NT2/D1 (cell line): Measurements from ENCODE around the gene KRT81.

Experiments
- DNase-seq: peaks from one replicate; pipeline ENCODE4 v3.0.0-alpha.2; 2011; ENCODE audit warnings: low read depth, low spot score
- H3K27me3 ChIP-seq: 2 replicates; pipeline ENCODE4 v1.6.0; 2011; ENCODE audit warnings: mild to moderate bottlenecking; ENCODE audit not compliant: insufficient read length, insufficient read depth
- H3K36me3 ChIP-seq: 2 replicates; pipeline ENCODE4 v1.6.1; 2011; ENCODE audit warnings: mild to moderate bottlenecking, low read length, mixed read lengths; ENCODE audit not compliant: insufficient read depth, insufficient read length
- H3K4me1 ChIP-seq: 2 replicates; pipeline ENCODE4 v1.5.1; 2011; ENCODE audit not compliant: insufficient read depth, insufficient read length
- H3K4me3 ChIP-seq: 2 replicates; pipeline ENCODE4 v1.5.1; 2011; ENCODE audit warnings: low read depth; ENCODE audit not compliant: insufficient read length
- H3K9ac ChIP-seq: 2 replicates; pipeline ENCODE4 v1.6.0; 2011; ENCODE audit warnings: low read depth; ENCODE audit not compliant: insufficient read length
- H3K9me3 ChIP-seq: 2 replicates; pipeline ENCODE4 v1.5.1; 2011; ENCODE audit warnings: mild to moderate bottlenecking, low read length; ENCODE audit not compliant: insufficient read depth
- SUZ12 ChIP-seq: IDR thresholded peaks from 2 replicates; pipeline ENCODE4 v1.6.1; 2011; ENCODE audit not compliant: insufficient read length, insufficient read depth; ENCODE audit errors: extremely low read depth
- YY1 ChIP-seq: IDR thresholded peaks from 2 replicates; pipeline ENCODE4 v1.6.1; 2011; ENCODE audit not compliant: insufficient read length, insufficient read depth
- ZNF274 ChIP-seq: IDR thresholded peaks from 2 replicates; pipeline ENCODE4 v1.6.1; 2011; ENCODE audit warnings: mild to moderate bottlenecking, low read depth, low read length

KRT81 gene

GRCh38 chr12:52332381-52332780 is 41.0 kb upstream of the KRT81 start:
- DNase-seq = no peak
- Histone ChIP-seq H3K9me3 (no peaks in the 10 kb centered on the region), H3K4me1 (no peaks in the 10 kb centered on the region), H3K9ac (no peak overlapping the region), H3K27me3 (peaks cover 2% of the 10 kb centered on the region), H3K36me3 (no peaks in the 10 kb centered on the region), H3K4me3 (no peak overlapping the region)
- TF ChIP-seq SUZ12 (no peak), YY1 (no peak), ZNF274 (no peak)

- H3K27me3 ChIP-seq = peaks cover 2% of the 10 kb centered on the region
- no peak overlapping the region for H3K9ac ChIP-seq
- no peaks in the 10 kb centered on the region for H3K36me3 ChIP-seq
- DNase-seq = no peak
- H3K4me3 ChIP-seq = no peak overlapping the region
- H3K4me1 ChIP-seq = no peaks in the 10 kb centered on the region
- H3K9me3 ChIP-seq = no peaks in the 10 kb centered on the region
- TF ChIP-seq ZNF274 (no peak), YY1 (no peak), SUZ12 (no peak)
Measured at GRCh38 chr12:52331833-52332232, 40.5 kb upstream of the KRT81 start.

- no peak for TF ChIP-seq ZNF274
- TF ChIP-seq SUZ12 = no peak
- no peak for TF ChIP-seq YY1
- no peak overlapping the region for H3K4me3 ChIP-seq
- peaks cover 2% of the 10 kb centered on the region for H3K27me3 ChIP-seq
- H3K9ac ChIP-seq = no peak overlapping the region
- no peaks in the 10 kb centered on the region for H3K36me3 ChIP-seq
- no peak for DNase-seq
- H3K9me3 ChIP-seq = no peaks in the 10 kb centered on the region
- no peaks in the 10 kb centered on the region for H3K4me1 ChIP-seq
Measured at GRCh38 chr12:52331039-52331438, 39.7 kb upstream of the KRT81 start.

- no peak overlapping the region for H3K4me3 ChIP-seq
Measured at GRCh38 chr12:52327830-52328500, 36.6 kb upstream of the KRT81 start.

GRCh38 chr12:52327052-52327829 is 35.9 kb upstream of the KRT81 start:
- H3K9me3 ChIP-seq = no peaks in the 10 kb centered on the region
- H3K36me3 ChIP-seq = no peaks in the 10 kb centered on the region
- no peak overlapping the region for H3K9ac ChIP-seq
- H3K27me3 ChIP-seq = peaks cover under 1% of the 10 kb centered on the region
- no peak overlapping the region for H3K4me3 ChIP-seq
- H3K4me1 ChIP-seq = no peaks in the 10 kb centered on the region
- peak; percentile 90 for DNase-seq
- TF ChIP-seq YY1 = no peak
- TF ChIP-seq SUZ12 = no peak
- no peak for TF ChIP-seq ZNF274

More at GRCh38 chr12:52327830-52328500, 36.6 kb upstream of the KRT81 start:
- H3K36me3 ChIP-seq = no peaks in the 10 kb centered on the region
- H3K27me3 ChIP-seq = peaks cover 2% of the 10 kb centered on the region
- H3K4me1 ChIP-seq = no peaks in the 10 kb centered on the region
- TF ChIP-seq SUZ12 (no peak), YY1 (no peak), ZNF274 (no peak)
- no peak overlapping the region for H3K9ac ChIP-seq
- H3K9me3 ChIP-seq = no peaks in the 10 kb centered on the region
- DNase-seq = no peak

GRCh38 chr12:52324153-52324444 is 32.8 kb upstream of the KRT81 start:
- H3K9me3 ChIP-seq = no peaks in the 10 kb centered on the region
- H3K27me3 ChIP-seq = no peaks in the 10 kb centered on the region
- no peak overlapping the region for H3K4me3 ChIP-seq
- TF ChIP-seq SUZ12 = no peak
- no peak for TF ChIP-seq YY1
- no peak for TF ChIP-seq ZNF274
- H3K36me3 ChIP-seq = no peaks in the 10 kb centered on the region
- no peak for DNase-seq
- H3K9ac ChIP-seq = no peak overlapping the region
- no peaks in the 10 kb centered on the region for H3K4me1 ChIP-seq

GRCh38 chr12:52323416-52324152 is 32.2 kb upstream of the KRT81 start:
- no peak overlapping the region for H3K4me3 ChIP-seq
- peaks cover 2% of the 10 kb centered on the region for H3K4me1 ChIP-seq
- DNase-seq = no peak
- H3K9ac ChIP-seq = no peak overlapping the region
- TF ChIP-seq YY1 = no peak
- TF ChIP-seq SUZ12 = no peak
- TF ChIP-seq ZNF274 = no peak
- no peaks in the 10 kb centered on the region for H3K9me3 ChIP-seq
- H3K27me3 ChIP-seq = peaks cover 1% of the 10 kb centered on the region
- no peaks in the 10 kb centered on the region for H3K36me3 ChIP-seq
